Measurements from ENCODE around the gene GRIN2B.

Gene GRIN2B

GRCh38 chr12:13957576-13957975 lies 23.8 kb downstream of the GRIN2B start:
- DNase-seq (ENCODE audit: low spot score): no peak

DNA sequence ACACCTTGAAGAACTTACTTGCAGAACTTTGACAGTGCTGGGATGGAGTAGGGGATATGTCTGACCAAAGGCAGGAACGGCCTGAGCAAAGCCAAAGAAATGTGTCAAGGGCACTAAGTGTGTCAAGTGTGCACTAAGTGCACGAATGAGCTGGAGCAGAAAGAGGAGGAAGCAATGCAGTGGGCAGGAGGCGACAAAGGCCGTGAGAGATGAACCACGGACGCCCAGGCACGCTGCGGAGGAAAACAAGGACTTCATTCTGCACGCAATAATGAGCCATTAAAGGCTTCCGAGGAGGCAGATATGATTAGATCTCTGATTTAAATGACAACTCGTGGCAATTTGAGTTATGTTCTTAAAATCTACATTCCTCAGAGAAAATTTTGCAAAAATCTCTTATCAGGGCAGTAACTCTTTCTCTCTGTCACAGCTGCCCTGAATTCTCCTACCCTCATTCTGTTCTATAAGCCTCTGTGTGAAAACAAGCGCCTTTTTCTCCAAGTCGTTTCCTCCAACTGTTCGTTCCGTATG lies 25.3 kb downstream of the GRIN2B start:
- peak; percentile 68 for DNase-seq (ENCODE audit: low spot score)

DNA sequence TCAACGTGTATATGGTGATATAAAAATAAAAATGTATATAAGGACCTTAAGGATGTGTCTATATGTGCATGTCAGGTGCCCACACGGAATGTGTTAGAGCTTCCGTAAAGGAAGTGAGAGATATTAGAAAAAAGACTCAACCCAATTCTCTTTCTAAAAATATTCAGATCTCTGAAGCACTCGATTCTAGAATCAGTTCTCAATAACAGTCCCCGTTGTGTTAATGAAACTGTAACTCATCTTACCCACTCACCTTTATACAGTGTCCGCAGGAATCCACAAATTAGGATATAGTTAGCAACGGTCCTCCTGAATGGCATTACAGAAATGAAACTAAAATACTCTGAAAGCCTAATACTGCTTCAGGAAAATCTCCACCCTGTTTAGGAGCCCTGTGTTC lies 29.3 kb downstream of the GRIN2B start:
- no peak for DNase-seq (ENCODE audit: low spot score)

DNA sequence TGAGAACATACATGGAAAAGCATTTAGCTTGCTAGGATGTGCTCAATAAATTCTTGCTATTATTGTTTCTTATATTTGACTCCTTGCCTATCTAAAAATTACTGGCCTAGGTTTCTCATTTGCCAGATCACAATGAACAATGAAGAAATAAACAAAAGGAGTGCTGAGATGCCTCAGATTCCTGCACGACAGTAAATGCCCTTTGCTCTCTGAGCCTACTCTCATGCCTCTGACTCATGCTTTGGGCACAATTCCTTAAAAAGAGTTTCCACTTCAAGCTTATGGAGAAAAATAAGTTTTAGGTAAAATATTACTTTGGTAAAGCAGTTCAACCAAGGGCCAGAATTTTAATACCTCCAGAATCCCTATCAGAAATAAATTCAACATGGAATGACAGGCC lies 30.9 kb downstream of the GRIN2B start:
- no peak for DNase-seq (ENCODE audit: low spot score)

DNA sequence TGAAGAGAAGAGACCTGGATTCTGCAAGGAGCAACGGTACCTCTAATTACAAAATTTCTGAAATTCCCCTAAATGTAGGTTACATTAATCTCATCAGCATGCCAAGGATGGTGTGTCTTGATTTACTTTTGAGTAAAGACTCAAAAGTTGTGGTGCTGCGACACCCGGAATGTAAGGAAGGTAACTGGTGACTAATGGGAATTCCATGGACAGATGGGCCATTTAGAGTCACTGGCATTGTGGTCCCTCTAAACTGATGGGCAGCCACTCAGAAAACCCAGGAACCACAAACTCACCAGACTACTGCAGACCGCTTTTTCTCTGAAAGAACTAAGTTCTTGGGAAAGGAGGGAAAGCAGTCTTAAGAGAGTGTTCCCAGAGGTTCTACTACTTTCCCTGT lies 32.8 kb downstream of the GRIN2B start:
- DNase-seq (ENCODE audit: low spot score): no peak

DNA sequence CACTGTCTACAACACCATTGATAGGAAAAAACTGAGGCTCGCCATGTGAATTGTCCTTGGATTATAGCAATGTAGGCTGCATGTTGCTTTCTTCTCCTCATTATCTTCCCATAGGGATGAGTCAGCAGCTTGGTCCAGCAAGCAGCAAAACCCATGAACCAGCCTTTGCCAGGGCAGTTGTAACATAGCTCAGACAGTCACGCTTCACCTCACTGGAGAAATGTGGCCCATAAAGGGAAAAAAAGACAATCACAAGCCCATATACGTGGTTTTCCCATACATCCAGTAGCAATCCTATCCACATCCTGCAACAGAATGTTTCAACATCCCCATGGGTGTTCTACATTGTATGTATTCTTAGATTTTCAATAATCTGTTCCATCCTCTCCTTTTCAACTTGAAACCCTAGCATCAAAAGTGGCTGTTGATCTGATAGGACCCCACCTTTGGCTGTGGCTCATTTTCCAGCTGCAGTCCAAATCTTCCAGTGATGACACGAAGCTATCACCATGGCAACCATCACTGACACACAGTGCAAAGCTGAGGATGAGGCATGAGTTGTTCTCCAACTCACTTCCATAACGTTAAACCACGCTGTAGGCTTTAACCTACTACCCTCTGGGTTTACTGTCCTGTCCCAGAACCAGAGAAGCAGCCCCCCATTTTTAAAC lies 34.0 kb downstream of the GRIN2B start:
- DNase-seq (ENCODE audit: low spot score): no peak

DNA sequence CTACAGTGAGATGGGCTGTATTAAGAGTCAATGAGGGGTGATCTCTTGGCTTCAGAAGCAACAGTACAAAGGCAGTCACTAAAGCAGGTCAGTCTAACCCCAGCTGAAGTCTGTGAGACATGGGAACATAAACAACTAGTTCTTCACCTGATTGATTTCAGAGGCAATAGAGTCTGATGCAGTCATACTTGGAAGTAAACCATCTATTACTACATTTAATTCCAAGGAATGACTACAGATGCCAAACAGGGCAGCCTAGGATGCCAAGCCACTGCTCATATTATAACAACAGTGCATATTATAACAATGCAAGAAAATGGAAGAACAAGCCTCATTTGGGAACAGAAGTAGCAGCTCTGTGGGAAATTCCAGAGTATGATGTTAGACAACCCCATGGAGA lies 35.8 kb downstream of the GRIN2B start:
- DNase-seq (ENCODE audit: low spot score): no peak

GRCh38 chr12:13945236-13945635 lies 36.2 kb downstream of the GRIN2B start:
- DNase-seq (ENCODE audit: low spot score): no peak

DNA sequence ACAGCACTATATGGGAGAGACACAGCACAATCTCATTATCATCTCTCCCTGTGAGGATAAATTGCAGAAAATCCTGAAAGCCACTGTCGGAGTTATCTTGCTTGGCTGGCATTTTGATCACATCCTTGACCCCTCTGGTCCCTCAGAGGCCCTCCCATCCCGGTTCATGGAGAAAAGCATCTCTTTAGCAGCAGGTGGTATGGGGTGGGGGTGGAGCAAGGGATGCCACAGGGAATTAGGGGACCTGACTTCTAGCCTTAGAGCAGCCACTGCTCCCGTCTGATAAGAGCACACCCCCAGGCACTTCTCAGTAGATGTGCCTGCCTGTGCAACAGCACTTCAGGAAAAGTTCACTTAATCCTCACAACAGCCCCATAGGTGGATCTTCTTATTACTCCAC lies 38.6 kb downstream of the GRIN2B start:
- DNase-seq (ENCODE audit: low spot score): no peak

DNA sequence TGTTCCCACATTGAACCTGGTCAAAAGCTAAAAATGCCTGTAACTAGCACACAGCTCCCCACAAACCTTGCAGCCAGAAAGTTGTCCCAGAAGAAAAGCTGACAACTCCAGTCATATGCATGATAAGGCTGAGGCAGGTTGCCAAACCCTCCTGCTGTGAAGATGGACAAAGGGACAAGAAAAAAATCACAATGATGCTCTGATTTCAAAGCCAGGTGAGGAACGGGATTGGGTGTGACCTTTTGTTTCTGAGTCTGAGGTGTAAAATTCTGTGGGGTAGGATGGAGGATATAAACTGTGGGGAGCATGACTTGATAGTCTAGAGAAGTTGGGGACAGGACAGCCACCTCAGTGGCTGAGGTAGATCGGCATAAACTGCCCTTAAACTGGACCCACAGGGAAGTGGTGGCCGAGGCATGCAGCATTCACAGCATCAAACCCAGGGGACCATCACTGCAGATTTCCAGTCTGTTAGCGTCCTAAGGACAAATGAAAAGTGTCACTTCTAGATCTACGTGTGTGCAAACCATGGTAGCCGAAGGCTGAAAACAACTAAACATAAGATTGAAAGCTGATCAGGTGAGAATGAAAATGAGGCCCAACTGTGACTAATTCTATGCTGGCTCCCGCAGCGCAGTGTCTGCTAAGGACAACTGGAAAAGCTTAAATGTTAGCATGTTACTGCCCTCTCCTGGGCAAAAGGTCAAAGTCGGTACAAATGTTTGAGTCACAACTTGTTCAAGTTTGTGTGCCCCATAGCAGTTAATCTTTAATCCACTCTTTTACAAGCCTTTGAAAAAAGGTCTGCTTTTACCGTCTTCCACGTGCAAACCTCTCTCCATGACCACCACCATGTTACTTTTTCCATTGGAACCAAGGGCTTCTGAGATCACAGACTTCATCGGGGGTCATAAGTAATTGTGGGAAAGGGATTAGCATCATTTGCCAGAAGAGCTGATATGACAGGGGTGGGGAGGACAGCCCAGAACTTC lies 39.8 kb downstream of the GRIN2B start:
- peak; percentile 68 for DNase-seq (ENCODE audit: low spot score)

DNA sequence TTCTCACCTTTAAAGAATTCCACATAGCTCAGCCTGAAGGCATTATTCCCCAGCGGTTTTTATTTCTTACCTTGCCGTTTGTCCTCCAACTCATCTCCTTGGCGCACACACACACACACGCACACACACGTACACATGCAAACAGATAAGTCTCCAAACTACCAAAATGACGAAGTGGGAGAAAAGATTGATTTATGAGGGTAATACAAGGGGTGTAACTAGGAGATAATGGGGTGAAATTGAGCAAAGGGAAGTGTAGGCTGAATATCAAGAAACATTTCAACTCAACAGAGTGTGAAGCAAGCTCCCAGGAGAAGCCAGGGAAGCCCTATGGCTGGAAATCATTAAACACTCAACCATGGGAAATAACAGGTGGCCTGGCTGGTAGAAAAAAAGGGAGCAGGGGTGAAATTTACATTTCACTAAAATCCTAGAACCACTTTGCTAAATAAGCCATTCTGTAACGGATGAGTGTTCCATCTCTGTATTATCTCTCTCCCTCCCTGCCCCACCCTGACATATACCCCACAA lies 41.0 kb downstream of the GRIN2B start:
- DNase-seq (ENCODE audit: low spot score): no peak

GRCh38 chr12:13937735-13938134 lies 43.7 kb downstream of the GRIN2B start:
- no peak for DNase-seq (ENCODE audit: low spot score)

DNA sequence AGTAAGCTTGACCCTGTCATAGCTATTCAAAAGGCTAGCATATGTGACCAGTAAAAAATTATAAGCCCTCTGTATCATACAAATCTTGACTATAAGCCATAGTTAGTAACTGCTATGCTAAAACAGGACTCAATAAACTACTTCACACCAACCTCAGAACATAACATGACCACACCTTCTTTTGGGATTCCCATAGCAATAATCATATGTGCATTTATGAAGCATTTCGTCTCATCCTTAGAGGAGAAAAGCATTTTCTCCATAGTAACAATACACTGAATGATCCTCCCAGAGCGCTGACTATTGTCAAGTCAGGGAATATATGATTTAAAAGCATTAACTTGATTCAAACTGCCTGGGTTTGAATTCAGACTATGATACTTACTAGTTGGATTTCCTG lies 46.2 kb downstream of the GRIN2B start:
- no peak for DNase-seq (ENCODE audit: low spot score)
